Mesendoderm (in vitro differentiated cells): ENCODE results near the gene ALDH1A1.

Source experiments
- DNase-seq: peaks from one replicate; pipeline ENCODE4 v3.0.0; 2013
- H2AK5ac ChIP-seq: 2 replicates; pipeline ENCODE4 v1.6.1; 2013; ENCODE audit warnings: low read length, inconsistent platforms
- H2BK120ac ChIP-seq: 2 replicates; pipeline ENCODE4 v1.6.1; 2013; ENCODE audit warnings: low read depth, mild to moderate bottlenecking, low read length, moderate library complexity, mixed read lengths
- H2BK15ac ChIP-seq: replicated peaks from 2 replicates; pipeline ENCODE4 v1.6.1; 2013; ENCODE audit warnings: low read depth, mild to moderate bottlenecking, moderate library complexity
- H2BK5ac ChIP-seq: 2 replicates; pipeline ENCODE4 v1.6.1; 2013; ENCODE audit warnings: low read length, inconsistent platforms
- H3K18ac ChIP-seq: 2 replicates; pipeline ENCODE4 v1.6.1; 2013; ENCODE audit warnings: mild to moderate bottlenecking, low read length, mixed read lengths
- H3K23ac ChIP-seq: one replicate; pipeline ENCODE4 v1.6.1; 2013; ENCODE audit warnings: low read length
- H3K27ac ChIP-seq: 2 replicates; pipeline ENCODE4 v1.5.1; 2013; ENCODE audit warnings: low read depth, mild to moderate bottlenecking, inconsistent platforms, low read length, moderate library complexity
- H3K27me3 ChIP-seq: 2 replicates; pipeline ENCODE4 v1.6.1; 2013; ENCODE audit warnings: low read length, control low read depth, mild to moderate bottlenecking, inconsistent platforms; ENCODE audit not compliant: insufficient read depth, poor library complexity
- H3K36me3 ChIP-seq: 2 replicates; pipeline ENCODE4 v1.6.1; 2013; ENCODE audit warnings: low read length, inconsistent platforms; ENCODE audit not compliant: control insufficient read depth, insufficient read depth
- H3K4ac ChIP-seq: one replicate; pipeline ENCODE4 v1.6.1; 2013; ENCODE audit warnings: low read depth, mild to moderate bottlenecking, low read length, moderate library complexity
- H3K4me1 ChIP-seq: 2 replicates; pipeline ENCODE4 v1.6.1; 2013; ENCODE audit warnings: low read depth, low read length, inconsistent platforms; ENCODE audit not compliant: control insufficient read depth
- H3K4me2 ChIP-seq: 2 replicates; pipeline ENCODE4 v1.6.1; 2013; ENCODE audit warnings: low read length
- H3K4me3 ChIP-seq: 2 replicates; pipeline ENCODE4 v1.5.1; 2013; ENCODE audit warnings: mild to moderate bottlenecking, low read length
- H3K56ac ChIP-seq: one replicate; pipeline ENCODE4 v1.6.1; 2013; ENCODE audit warnings: low read length
- H3K79me1 ChIP-seq: 2 replicates; pipeline ENCODE4 v1.6.1; 2013; ENCODE audit warnings: low read length, inconsistent platforms
- H3K79me2 ChIP-seq: 2 replicates; pipeline ENCODE4 v1.6.1; 2013; ENCODE audit warnings: mild to moderate bottlenecking, low read length; ENCODE audit not compliant: control insufficient read depth, insufficient read depth
- H3K9ac ChIP-seq: 2 replicates; pipeline ENCODE4 v1.6.1; 2013; ENCODE audit warnings: low read length, inconsistent platforms
- H4K5ac ChIP-seq: one replicate; pipeline ENCODE4 v1.6.1; 2013; ENCODE audit warnings: low read length
- H4K8ac ChIP-seq: one replicate; pipeline ENCODE4 v1.6.1; 2013; ENCODE audit warnings: low read depth, mild to moderate bottlenecking, control low read depth, low read length, moderate library complexity
- WGBS: extraction: QIAGEN DNeasy Blood & Tissue Kit; methylation state at CpG from one replicate; pipeline ENCODE4 v1.1.7; 2013; ENCODE audit warnings: low lambda C conversion rate, missing lambda C conversion rate; ENCODE audit not compliant: insufficient coverage; ENCODE audit errors: extremely low coverage; 5-methylcytosine and 5-hydroxymethylcytosine counted together

The ALDH1A1 gene

GRCh38 chr9:72857624-72857996 is 95.2 kb downstream of the ALDH1A1 start:
- peak overlapping the region; percentile 17 for H2BK120ac ChIP-seq
- no peak overlapping the region for H2AK5ac ChIP-seq
- H3K56ac ChIP-seq = no peak overlapping the region
- no peak overlapping the region for H3K4me2 ChIP-seq
- H3K4me3 ChIP-seq = no peak overlapping the region
- no peak overlapping the region for H3K18ac ChIP-seq
- no peaks in the 10 kb centered on the region for H3K36me3 ChIP-seq
- H3K27me3 ChIP-seq = no peaks in the 10 kb centered on the region
- no peak overlapping the region for H3K4ac ChIP-seq
- H3K79me1 ChIP-seq = no peaks in the 10 kb centered on the region
- no peak overlapping the region for H4K5ac ChIP-seq
- H2BK15ac ChIP-seq = no peak overlapping the region
- H3K4me1 ChIP-seq = peaks cover 3% of the 10 kb centered on the region
- H3K9ac ChIP-seq = no peak overlapping the region
- H3K27ac ChIP-seq = no peak overlapping the region
- H4K8ac ChIP-seq = no peak overlapping the region
- H3K79me2 ChIP-seq = no peaks in the 10 kb centered on the region
- whole genome bisulfite sequencing = no CpG with 5 or more reads among the region's 2 CpGs
- DNase-seq = peak; percentile 34
- H3K23ac ChIP-seq = no peak overlapping the region
- H2BK5ac ChIP-seq = no peak overlapping the region

- no peak overlapping the region for H3K4me3 ChIP-seq
- no peak overlapping the region for H4K8ac ChIP-seq
- no CpG with 5 or more reads among the region's 8 CpGs for WGBS
- H3K79me2 ChIP-seq = no peaks in the 10 kb centered on the region
- H3K4me1 ChIP-seq = peaks cover 3% of the 10 kb centered on the region
- H3K18ac ChIP-seq = no peak overlapping the region
- no peak overlapping the region for H3K56ac ChIP-seq
- no peak overlapping the region for H2BK5ac ChIP-seq
- H2BK120ac ChIP-seq = no peak overlapping the region
- H3K36me3 ChIP-seq = no peaks in the 10 kb centered on the region
- H3K79me1 ChIP-seq = no peaks in the 10 kb centered on the region
- no peaks in the 10 kb centered on the region for H3K27me3 ChIP-seq
- no peak overlapping the region for H3K4ac ChIP-seq
- H3K4me2 ChIP-seq = no peak overlapping the region
- H2BK15ac ChIP-seq = no peak overlapping the region
- DNase-seq = peak; percentile 74
- no peak overlapping the region for H3K23ac ChIP-seq
- no peak overlapping the region for H2AK5ac ChIP-seq
- no peak overlapping the region for H3K27ac ChIP-seq
- H3K9ac ChIP-seq = no peak overlapping the region
- no peak overlapping the region for H4K5ac ChIP-seq
These were observed 95.8 kb downstream of the ALDH1A1 start for GRCh38 chr9:72856972-72857623.

DNA sequence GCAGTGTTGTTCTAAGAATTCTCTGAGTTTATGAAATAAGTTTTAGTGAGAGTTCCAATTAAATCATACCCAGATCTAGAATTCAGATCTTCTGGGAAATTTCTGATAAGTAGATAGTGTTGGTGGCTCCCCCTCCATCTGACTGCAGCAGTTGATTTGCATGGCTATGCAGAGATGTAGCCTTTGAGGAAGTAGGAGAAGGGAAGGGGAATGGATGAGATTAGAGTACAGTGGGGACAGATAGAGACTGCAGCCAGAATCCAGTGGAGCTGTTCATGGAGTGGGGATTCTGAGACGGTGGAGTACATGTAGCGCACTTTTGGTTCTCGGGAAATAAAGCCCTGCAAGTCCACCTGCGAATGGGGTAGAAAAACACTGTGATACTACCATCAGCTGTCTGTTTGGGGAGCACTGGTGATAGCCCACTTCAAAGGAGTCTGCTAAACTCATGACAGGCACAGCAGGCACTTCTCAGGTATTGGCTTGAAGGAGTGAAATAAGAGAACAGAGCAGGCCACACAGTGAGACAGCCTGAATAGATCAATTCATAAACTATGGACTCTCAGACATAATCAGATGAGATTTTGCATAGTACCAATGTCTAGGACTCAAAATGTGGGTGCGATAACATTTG is 96.8 kb downstream of the ALDH1A1 start:
- Histone ChIP-seq H3K56ac (no peak overlapping the region), H4K5ac (no peak overlapping the region)
- no CpG with 5 or more reads among the region's 5 CpGs for WGBS

GRCh38 chr9:72855321-72855720 is 97.5 kb downstream of the ALDH1A1 start:
- H3K36me3 ChIP-seq = no peaks in the 10 kb centered on the region
- H2BK120ac ChIP-seq = no peak overlapping the region
- H2AK5ac ChIP-seq = no peak overlapping the region
- H3K27me3 ChIP-seq = no peaks in the 10 kb centered on the region
- no peak overlapping the region for H3K23ac ChIP-seq
- H3K4ac ChIP-seq = no peak overlapping the region
- peaks cover 3% of the 10 kb centered on the region for H3K4me1 ChIP-seq
- H3K79me1 ChIP-seq = no peaks in the 10 kb centered on the region
- no peak overlapping the region for H3K4me2 ChIP-seq
- no peak overlapping the region for H2BK15ac ChIP-seq
- H3K18ac ChIP-seq = no peak overlapping the region
- H4K5ac ChIP-seq = no peak overlapping the region
- no peak for DNase-seq
- no peak overlapping the region for H3K9ac ChIP-seq
- no peak overlapping the region for H3K27ac ChIP-seq
- H2BK5ac ChIP-seq = no peak overlapping the region
- H3K4me3 ChIP-seq = no peak overlapping the region
- H3K79me2 ChIP-seq = no peaks in the 10 kb centered on the region
- H4K8ac ChIP-seq = no peak overlapping the region
- no CpG with 5 or more reads among the region's 1 CpG for WGBS
- H3K56ac ChIP-seq = no peak overlapping the region

More for the DNA sequence above, 96.8 kb downstream of the ALDH1A1 start:
- no peaks in the 10 kb centered on the region for H3K79me1 ChIP-seq
- no peak overlapping the region for H3K4me3 ChIP-seq
- no peak overlapping the region for H2BK15ac ChIP-seq
- H3K4ac ChIP-seq = no peak overlapping the region
- peak; percentile 38 for DNase-seq
- no peak overlapping the region for H3K18ac ChIP-seq
- peaks cover 3% of the 10 kb centered on the region for H3K4me1 ChIP-seq
- no peak overlapping the region for H3K27ac ChIP-seq
- no peak overlapping the region for H2AK5ac ChIP-seq
- no peak overlapping the region for H2BK120ac ChIP-seq
- H2BK5ac ChIP-seq = no peak overlapping the region
- no peaks in the 10 kb centered on the region for H3K27me3 ChIP-seq
- H3K4me2 ChIP-seq = no peak overlapping the region
- no peaks in the 10 kb centered on the region for H3K36me3 ChIP-seq
- no peak overlapping the region for H3K23ac ChIP-seq
- H4K8ac ChIP-seq = no peak overlapping the region
- no peaks in the 10 kb centered on the region for H3K79me2 ChIP-seq
- no peak overlapping the region for H3K9ac ChIP-seq
